ENCODE results near the gene GPR62.
A peak's percentile ranks its signal among the peaks of the same experiment; 100 is the strongest.

The GPR62 gene

GRCh38 chr3:51955893-51956770, 951 bp downstream of the GPR62 start:
- DNase-seq (ENCODE audit: low read depth in 2 of 2) = peak in 1 of 2 experiments; percentile 22

- DNase-seq (ENCODE audit: low read depth in 2 of 2) = no peak
Measured at GRCh38 chr3:51957520-51958205, 2.5 kb downstream of the GPR62 start.

- no peak for DNase-seq (ENCODE audit: low read depth in 2 of 2)
Measured at GRCh38 chr3:51958603-51959521, 3.7 kb downstream of the GPR62 start.

- DNase-seq (ENCODE audit: low read depth in 2 of 2) = no peak
Measured at GRCh38 chr3:51959651-51960050, 4.5 kb downstream of the GPR62 start.

GRCh38 chr3:51960386-51960785, 5.2 kb downstream of the GPR62 start:
- no peak for DNase-seq (ENCODE audit: low read depth in 2 of 2)

GRCh38 chr3:51961011-51961410, 5.8 kb downstream of the GPR62 start:
- DNase-seq (ENCODE audit: low read depth in 2 of 2) = no peak

- DNase-seq (ENCODE audit: low read depth in 2 of 2) = no peak
Measured at GRCh38 chr3:51961602-51962569, 6.7 kb downstream of the GPR62 start.

- DNase-seq (ENCODE audit: low read depth in 2 of 2) = no peak
Measured at GRCh38 chr3:51962854-51963530, 7.8 kb downstream of the GPR62 start.

GRCh38 chr3:51963951-51964451, 8.8 kb downstream of the GPR62 start:
- DNase-seq (ENCODE audit: low read depth in 2 of 2) = no peak

- no peak for DNase-seq (ENCODE audit: low read depth in 2 of 2)
Measured at GRCh38 chr3:51964521-51964920, 9.3 kb downstream of the GPR62 start.

GRCh38 chr3:51966016-51966415, 10.8 kb downstream of the GPR62 start:
- no peak for DNase-seq (ENCODE audit: low read depth in 2 of 2)

GRCh38 chr3:51966486-51966885, 11.3 kb downstream of the GPR62 start:
- no peak for DNase-seq (ENCODE audit: low read depth in 2 of 2)

GRCh38 chr3:51966922-51967383, 11.8 kb downstream of the GPR62 start:
- DNase-seq (ENCODE audit: low read depth in 2 of 2) = no peak

- DNase-seq (ENCODE audit: low read depth in 2 of 2) = no peak
Measured at GRCh38 chr3:51967384-51968169, 12.4 kb downstream of the GPR62 start, which contains the start of gene PCBP4. Gene PCBP4 (minus strand): TSS chr3:51967454. CDS start chr3:51961240, 6,214 bp downstream.

GRCh38 chr3:51968170-51968775, 13.1 kb downstream of the GPR62 start:
- no peak for DNase-seq (ENCODE audit: low read depth in 2 of 2)

- DNase-seq (ENCODE audit: low read depth in 2 of 2) = no peak
Measured at GRCh38 chr3:51968883-51969678, 13.9 kb downstream of the GPR62 start.

- DNase-seq (ENCODE audit: low read depth in 2 of 2) = no peak
Measured at GRCh38 chr3:51969841-51970240, 14.7 kb downstream of the GPR62 start.
